HCT116 (cell line): ENCODE data around the gene TNRC6B. TPM values are rescaled to one million over a fixed set of nuclear protein-coding genes. Genes with fewer than 3 reads are reported as not detected.

Experiments used
- ATAC-seq: fragments of 200-7000 bp; cut with Tn5 transposase; 2 replicates; pipeline ENCODE4 v1.9.1; 2020; ENCODE audit warnings: mild to moderate bottlenecking, moderate library complexity
- BruUV-seq: library from RNA; stranded (reverse); fragments of 400-500 nt; replicated peaks from 2 replicates; lab custom pipeline; 2021; lab: Mats Ljungman, UMichigan
- CTCF ChIA-PET: fragments of 300-600 bp; sonication (Branson Sonifier 250); formaldehyde crosslinking; loops from one replicate; lab custom pipeline; 2021; ENCODE audit warnings: antibody characterized with exemption; lab: Charles Lee
- POLR2A ChIA-PET: fragments of 300-600, 350-600 bp; sonication (Branson Sonifier 250); formaldehyde crosslinking; loops from one replicate; lab custom pipeline; 2021; ENCODE audit warnings: antibody characterized with exemption; lab: Charles Lee
- RAD21 ChIA-PET, 2 experiments: fragments of 300-600 bp; sonication (Branson Sonifier 250); formaldehyde crosslinking; loops; one replicate each; lab custom pipeline; 2023; ENCODE audit warnings: low total read pairs in 2 of 2; ENCODE audit not compliant: uncharacterized antibody in 2 of 2, unreplicated experiment in 2 of 2, low non-redundant PET in 1 of 2; lab: Charles Lee
- DNase-seq: peaks from one replicate; pipeline ENCODE4 v3.0.0-alpha.2; 2010; ENCODE audit warnings: low read depth, low spot score
- H2AFZ ChIP-seq: fragments of 200-600 bp; shearing (Covaris generic), sonication (generic); 2 replicates; pipeline ENCODE4 v1.6.1; 2017; ENCODE audit warnings: low read depth, mixed run types, mixed read lengths, antibody characterized with exemption, low read length; ENCODE audit not compliant: poor library complexity, severe bottlenecking
- H3K27ac ChIP-seq: 2 replicates; pipeline ENCODE4 v1.5.1; 2012; ENCODE audit warnings: low read depth, low read length
- H3K27me3 ChIP-seq: fragments of 200-600 bp; sonication (generic); 2 replicates; pipeline ENCODE4 v1.6.1; 2016; ENCODE audit warnings: mixed run types, low read length, mixed read lengths; ENCODE audit not compliant: insufficient read depth
- H3K36me3 ChIP-seq, 2 experiments: fragments of 200-500 bp in 1 of 2; fragments of 200-600 bp in 1 of 2; sonication (Bioruptor generic) in 1 of 2; sonication (generic) in 1 of 2; 2 replicates each; pipeline versions ENCODE4 v1.5.1 to v1.6.1; 2014 to 2016; ENCODE audit warnings: low read length in 2 of 2, inconsistent platforms in 1 of 2, mixed read lengths in 1 of 2, mixed run types in 1 of 2; ENCODE audit not compliant: insufficient read depth in 2 of 2, control insufficient read depth in 1 of 2
- H3K4me1 ChIP-seq, 2 experiments: fragments of 200-600 bp in 1 of 2; sonication (generic) in 1 of 2; 2 replicates each; pipeline versions ENCODE4 v1.5.1 to v1.6.1; 2012 to 2017; ENCODE audit warnings: low read length in 2 of 2, inconsistent platforms in 1 of 2, mild to moderate bottlenecking in 1 of 2, mixed read lengths in 1 of 2, mixed run types in 1 of 2, moderate library complexity in 1 of 2; ENCODE audit not compliant: insufficient read depth in 2 of 2, control insufficient read depth in 1 of 2
- H3K4me2 ChIP-seq: fragments of 200-600 bp; sonication (generic); 2 replicates; pipeline ENCODE4 v1.6.1; 2017; ENCODE audit warnings: mixed run types, low read length, mixed read lengths
- H3K4me3 ChIP-seq, 2 experiments: fragments of 200-600 bp in 1 of 2; sonication (generic) in 1 of 2; replicated peaks in 1 of 2; 2 replicates each; pipeline ENCODE4 v1.5.1; 2011 to 2016; ENCODE audit warnings: low read length in 2 of 2, control low read depth in 1 of 2, low read depth in 1 of 2, mild to moderate bottlenecking in 1 of 2, mixed read lengths in 1 of 2, mixed run types in 1 of 2
- H3K79me2 ChIP-seq: fragments of 200-600 bp; sonication (generic); 2 replicates; pipeline ENCODE4 v1.6.1; 2017; ENCODE audit warnings: mild to moderate bottlenecking, mixed run types, low read length, moderate library complexity, mixed read lengths; ENCODE audit not compliant: insufficient read depth
- H3K9ac ChIP-seq: fragments of 200-600 bp; sonication (generic); 2 replicates; pipeline ENCODE4 v1.6.1; 2016; ENCODE audit warnings: low read length, mixed read lengths
- H3K9me2 ChIP-seq: fragments of 200-600 bp; sonication (generic), shearing (Covaris generic); 2 replicates; pipeline ENCODE4 v1.6.1; 2017; ENCODE audit warnings: mixed run types, mild to moderate bottlenecking, moderate library complexity; ENCODE audit not compliant: insufficient read depth
- H3K9me3 ChIP-seq, 2 experiments: fragments of 200-500 bp in 1 of 2; fragments of 200-600 bp in 1 of 2; sonication (Bioruptor generic) in 1 of 2; sonication (generic) in 1 of 2; 2 replicates each; pipeline ENCODE4 v1.6.1; 2014 to 2017; ENCODE audit warnings: low read length in 2 of 2, mixed read lengths in 2 of 2, inconsistent platforms in 1 of 2, low read depth in 1 of 2, mild to moderate bottlenecking in 1 of 2, mixed run types in 1 of 2, moderate library complexity in 1 of 2; ENCODE audit not compliant: control insufficient read depth in 1 of 2, insufficient read depth in 1 of 2
- H4K20me1 ChIP-seq: fragments of 200-600 bp; sonication (generic), shearing (Covaris generic); 2 replicates; pipeline ENCODE4 v1.6.1; 2017; ENCODE audit warnings: mixed run types, mild to moderate bottlenecking, moderate library complexity; ENCODE audit not compliant: insufficient read depth
- EGR1 ChIP-seq: IDR thresholded peaks from 2 replicates; pipeline ENCODE4 v1.6.1; 2012; ENCODE audit warnings: low read depth
- ELF1 ChIP-seq: IDR thresholded peaks from 2 replicates; pipeline ENCODE4 v1.6.1; 2012; ENCODE audit warnings: low read depth, borderline replicate concordance
- EZH2 ChIP-seq: fragments of 200-600 bp; sonication (generic); IDR thresholded peaks from 2 replicates; pipeline ENCODE4 v1.6.1; 2017; ENCODE audit warnings: antibody characterized with exemption, mixed run types
- EZH2phosphoT487 ChIP-seq: fragments of 200-600 bp; IDR thresholded peaks from 2 replicates; pipeline ENCODE4 v1.6.1; 2018; ENCODE audit warnings: antibody characterized with exemption, borderline replicate concordance
- MAX ChIP-seq: IDR thresholded peaks from 2 replicates; pipeline ENCODE4 v1.6.1; 2012
- POLR2A ChIP-seq: IDR thresholded peaks from 2 replicates; pipeline ENCODE4 v1.7.0; 2011; ENCODE audit warnings: borderline replicate concordance; ENCODE audit not compliant: insufficient read depth, insufficient read length; ENCODE audit errors: extremely low read depth
- POLR2AphosphoS5 ChIP-seq: IDR thresholded peaks from 2 replicates; pipeline ENCODE4 v1.6.1; 2011; ENCODE audit warnings: mild to moderate bottlenecking, low read depth, low read length, moderate library complexity
- SIN3A ChIP-seq: IDR thresholded peaks from 2 replicates; pipeline ENCODE4 v1.6.1; 2012; ENCODE audit warnings: low read depth
- SP1 ChIP-seq: IDR thresholded peaks from 2 replicates; pipeline ENCODE4 v1.6.1; 2012; ENCODE audit warnings: low read depth
- SRF ChIP-seq: IDR thresholded peaks from 2 replicates; pipeline ENCODE4 v1.6.1; 2012; ENCODE audit warnings: low read depth
- YY1 ChIP-seq: IDR thresholded peaks from 2 replicates; pipeline ENCODE4 v1.6.1; 2011; ENCODE audit warnings: low read length, low read depth, moderate library complexity, mild to moderate bottlenecking; ENCODE audit not compliant: insufficient replicate concordance; ENCODE audit errors: extremely low read depth
- ZBTB33 ChIP-seq: IDR thresholded peaks from 2 replicates; pipeline ENCODE4 v1.6.1; 2011; ENCODE audit warnings: mild to moderate bottlenecking, low read length, moderate library complexity; ENCODE audit not compliant: insufficient replicate concordance; ENCODE audit errors: extremely low read depth
- ZFX ChIP-seq: fragments of 450-650 bp; IDR thresholded peaks from 2 replicates; pipeline ENCODE4 v1.6.1; 2017
- intact Hi-C: fragments of 100-400 bp; cut with micrococcal nuclease; formaldehyde crosslinking; loops from 2 replicates; pipeline ENCODE4 v1.10.0; 2022
- total RNA-seq: library from RNA; stranded (reverse); gene quantifications from one replicate; pipeline ENCODE4 v1.2.1, GENCODE V29; 2021; ENCODE audit not compliant: unreplicated experiment
- TF ChIP-seq, protein P1 (sequence below): IDR thresholded peaks from 2 replicates; pipeline ENCODE4 v1.6.1; 2012
- TF ChIP-seq, protein P2 (sequence below), 3 experiments: fragments of 200-600 bp in 1 of 3; sonication (generic) in 1 of 3; IDR thresholded peaks in 2 of 3; conservative IDR thresholded peaks in 1 of 3; 2 replicates each; pipeline ENCODE4 v1.5.1; 2012 to 2017; ENCODE audit warnings: low read depth in 2 of 3, low read length in 2 of 3, antibody characterized with exemption in 1 of 3, borderline replicate concordance in 1 of 3, control low read depth in 1 of 3, mild to moderate bottlenecking in 1 of 3, mixed read lengths in 1 of 3, mixed run types in 1 of 3, moderate library complexity in 1 of 3; ENCODE audit not compliant: insufficient read depth in 1 of 3

TNRC6B gene
- total RNA-seq, 1 experiment from 2014 or later: 29.8 TPM

GRCh38 chr22:40366068-40366467, 188.3 kb downstream of the TNRC6B start:
- ATAC-seq: no peak
- ChIA-PET POLR2A (no interaction called here), CTCF (no interaction called here), RAD21 (no interaction called here)
- Histone ChIP-seq H3K27me3 (no peaks in the 10 kb centered on the region), H3K36me3 (peaks cover 49 to 60% of the 10 kb centered on the region in 2 experiments), H3K27ac (no peak overlapping the region), H3K9ac (no peak overlapping the region), H3K4me2 (no peak overlapping the region), H3K79me2 (peaks cover 3% of the 10 kb centered on the region), H4K20me1 (no peaks in the 10 kb centered on the region), H3K9me2 (no peaks in the 10 kb centered on the region), H3K4me3 (no peak overlapping the region), H2AFZ (no peak overlapping the region), H3K9me3 (no peaks in the 10 kb centered on the region), H3K4me1 (peaks cover 0 to 4% of the 10 kb centered on the region in 2 experiments; a peak in 1 of 4 replicates)
- intact Hi-C loops: no loop called here
- TF ChIP-seq ZFX (no peak), EZH2 (no peak), ZBTB33 (no peak), EGR1 (no peak), SIN3A (no peak), POLR2A (no peak), POLR2AphosphoS5 (no peak), ELF1 (no peak), SP1 (no peak), YY1 (no peak), MAX (no peak), SRF (no peak), EZH2phosphoT487 (no peak)
- TF ChIP-seq, protein P1, sequence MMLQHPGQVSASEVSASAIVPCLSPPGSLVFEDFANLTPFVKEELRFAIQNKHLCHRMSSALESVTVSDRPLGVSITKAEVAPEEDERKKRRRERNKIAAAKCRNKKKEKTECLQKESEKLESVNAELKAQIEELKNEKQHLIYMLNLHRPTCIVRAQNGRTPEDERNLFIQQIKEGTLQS: no peak
- TF ChIP-seq, protein P2, sequence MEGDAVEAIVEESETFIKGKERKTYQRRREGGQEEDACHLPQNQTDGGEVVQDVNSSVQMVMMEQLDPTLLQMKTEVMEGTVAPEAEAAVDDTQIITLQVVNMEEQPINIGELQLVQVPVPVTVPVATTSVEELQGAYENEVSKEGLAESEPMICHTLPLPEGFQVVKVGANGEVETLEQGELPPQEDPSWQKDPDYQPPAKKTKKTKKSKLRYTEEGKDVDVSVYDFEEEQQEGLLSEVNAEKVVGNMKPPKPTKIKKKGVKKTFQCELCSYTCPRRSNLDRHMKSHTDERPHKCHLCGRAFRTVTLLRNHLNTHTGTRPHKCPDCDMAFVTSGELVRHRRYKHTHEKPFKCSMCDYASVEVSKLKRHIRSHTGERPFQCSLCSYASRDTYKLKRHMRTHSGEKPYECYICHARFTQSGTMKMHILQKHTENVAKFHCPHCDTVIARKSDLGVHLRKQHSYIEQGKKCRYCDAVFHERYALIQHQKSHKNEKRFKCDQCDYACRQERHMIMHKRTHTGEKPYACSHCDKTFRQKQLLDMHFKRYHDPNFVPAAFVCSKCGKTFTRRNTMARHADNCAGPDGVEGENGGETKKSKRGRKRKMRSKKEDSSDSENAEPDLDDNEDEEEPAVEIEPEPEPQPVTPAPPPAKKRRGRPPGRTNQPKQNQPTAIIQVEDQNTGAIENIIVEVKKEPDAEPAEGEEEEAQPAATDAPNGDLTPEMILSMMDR (IDR thresholded peaks at IDR 0.05 in 2 of 3, conservative IDR thresholded peaks at IDR 0.05 in 1 of 3; ENCODE audit: borderline replicate concordance in 1 of 3, insufficient read depth in 1 of 3, low read depth in 2 of 3, low read length in 2 of 3): no peak
- BruUV-seq: no TSS peak
- no peak for DNase-seq
